CD4-positive, alpha-beta T cell treated with Interleukin-17A for 4 hours (primary cell): ENCODE results near the gene ANKRD12.

Experiments used
- DNase-seq: peaks from one replicate; pipeline ENCODE4 v3.0.0-alpha.2; 2020; ENCODE audit warnings: mixed read lengths

The ANKRD12 gene

GRCh38 chr18:9296233-9297006 is 159.8 kb downstream of the ANKRD12 start:
- no peak for DNase-seq

GRCh38 chr18:9297007-9297393 is 160.4 kb downstream of the ANKRD12 start:
- DNase-seq = no peak

GRCh38 chr18:9304388-9305070 is 167.9 kb downstream of the ANKRD12 start:
- no peak for DNase-seq

- no peak for DNase-seq
These were observed 182.8 kb downstream of the ANKRD12 start for GRCh38 chr18:9319333-9319732.

GRCh38 chr18:9321017-9321452 is 184.5 kb downstream of the ANKRD12 start:
- DNase-seq = no peak

GRCh38 chr18:9321736-9322135 is 185.2 kb downstream of the ANKRD12 start:
- DNase-seq = no peak

- DNase-seq = no peak
These were observed 186.2 kb downstream of the ANKRD12 start for GRCh38 chr18:9322744-9323143.

- DNase-seq = no peak
These were observed 187.3 kb downstream of the ANKRD12 start for GRCh38 chr18:9323750-9324445.

- DNase-seq = no peak
These were observed 189.1 kb downstream of the ANKRD12 start for GRCh38 chr18:9325716-9326115.

GRCh38 chr18:9328776-9329175 is 192.2 kb downstream of the ANKRD12 start:
- DNase-seq = no peak

- no peak for DNase-seq
These were observed 192.9 kb downstream of the ANKRD12 start for GRCh38 chr18:9329471-9329870.

- no peak for DNase-seq
These were observed 193.8 kb downstream of the ANKRD12 start for GRCh38 chr18:9330419-9330818.

- no peak for DNase-seq
These were observed 197.1 kb downstream of the ANKRD12 start for GRCh38 chr18:9333441-9334328.

GRCh38 chr18:9334329-9334972 is 197.9 kb downstream of the ANKRD12 start, which contains the start of gene TWSG1:
Gene TWSG1 (plus strand): TSS chr18:9334773. CDS start chr18:9337230, 2,457 bp downstream.
- peak; percentile 97 for DNase-seq

- peak; percentile 50 for DNase-seq
These were observed 198.6 kb downstream of the ANKRD12 start for GRCh38 chr18:9334973-9335696.
